GM12874 (cell line): ENCODE measurements around the gene ATRNL1.

ENCODE experiments used
- TF ChIP-seq, protein P1 (sequence below): IDR thresholded peaks from 2 replicates; pipeline ENCODE4 v1.5.1; 2011; ENCODE audit warnings: low read depth, mild to moderate bottlenecking, control low read depth, low read length, moderate library complexity; ENCODE audit not compliant: insufficient read depth

The ATRNL1 gene

DNA sequence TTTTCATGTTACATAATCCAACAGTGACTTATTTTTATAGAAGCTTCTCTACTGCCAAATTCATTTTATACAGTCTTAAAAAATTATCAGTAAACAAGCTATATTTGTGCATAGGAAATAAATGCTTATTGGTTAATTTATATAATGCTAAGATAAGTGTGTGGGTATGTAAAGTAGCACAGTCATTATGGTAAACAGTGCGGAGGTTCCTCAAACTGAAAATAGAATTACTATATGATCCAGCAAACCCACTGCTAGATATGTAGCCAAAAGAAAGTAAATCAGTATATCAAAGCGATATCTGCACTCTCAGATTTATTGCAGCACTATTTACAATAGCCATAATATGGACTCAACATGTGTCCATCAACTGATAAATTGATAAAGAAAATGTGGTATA lies 71.1 kb downstream of the ATRNL1 start:
- TF ChIP-seq, protein P1, sequence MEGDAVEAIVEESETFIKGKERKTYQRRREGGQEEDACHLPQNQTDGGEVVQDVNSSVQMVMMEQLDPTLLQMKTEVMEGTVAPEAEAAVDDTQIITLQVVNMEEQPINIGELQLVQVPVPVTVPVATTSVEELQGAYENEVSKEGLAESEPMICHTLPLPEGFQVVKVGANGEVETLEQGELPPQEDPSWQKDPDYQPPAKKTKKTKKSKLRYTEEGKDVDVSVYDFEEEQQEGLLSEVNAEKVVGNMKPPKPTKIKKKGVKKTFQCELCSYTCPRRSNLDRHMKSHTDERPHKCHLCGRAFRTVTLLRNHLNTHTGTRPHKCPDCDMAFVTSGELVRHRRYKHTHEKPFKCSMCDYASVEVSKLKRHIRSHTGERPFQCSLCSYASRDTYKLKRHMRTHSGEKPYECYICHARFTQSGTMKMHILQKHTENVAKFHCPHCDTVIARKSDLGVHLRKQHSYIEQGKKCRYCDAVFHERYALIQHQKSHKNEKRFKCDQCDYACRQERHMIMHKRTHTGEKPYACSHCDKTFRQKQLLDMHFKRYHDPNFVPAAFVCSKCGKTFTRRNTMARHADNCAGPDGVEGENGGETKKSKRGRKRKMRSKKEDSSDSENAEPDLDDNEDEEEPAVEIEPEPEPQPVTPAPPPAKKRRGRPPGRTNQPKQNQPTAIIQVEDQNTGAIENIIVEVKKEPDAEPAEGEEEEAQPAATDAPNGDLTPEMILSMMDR, result no peak

DNA sequence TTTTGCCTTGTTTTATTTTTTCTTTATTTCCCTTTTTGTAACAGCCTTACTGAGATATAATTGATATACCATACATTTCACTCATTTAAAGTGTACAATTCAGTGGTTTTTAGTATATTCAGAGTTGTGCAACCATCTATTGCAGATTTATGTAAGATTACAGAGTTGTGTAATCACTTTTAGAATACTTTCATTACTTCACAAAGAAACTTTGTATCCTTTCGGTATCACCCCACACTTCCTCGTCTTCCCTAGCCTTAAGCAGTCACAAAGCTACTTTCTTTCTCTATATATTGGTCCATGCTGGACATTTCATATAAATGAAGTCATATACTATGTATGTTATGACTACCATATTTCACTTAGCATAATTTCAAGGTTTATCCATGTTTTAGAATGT lies 74.6 kb downstream of the ATRNL1 start:
- TF ChIP-seq, protein P1, result no peak

DNA sequence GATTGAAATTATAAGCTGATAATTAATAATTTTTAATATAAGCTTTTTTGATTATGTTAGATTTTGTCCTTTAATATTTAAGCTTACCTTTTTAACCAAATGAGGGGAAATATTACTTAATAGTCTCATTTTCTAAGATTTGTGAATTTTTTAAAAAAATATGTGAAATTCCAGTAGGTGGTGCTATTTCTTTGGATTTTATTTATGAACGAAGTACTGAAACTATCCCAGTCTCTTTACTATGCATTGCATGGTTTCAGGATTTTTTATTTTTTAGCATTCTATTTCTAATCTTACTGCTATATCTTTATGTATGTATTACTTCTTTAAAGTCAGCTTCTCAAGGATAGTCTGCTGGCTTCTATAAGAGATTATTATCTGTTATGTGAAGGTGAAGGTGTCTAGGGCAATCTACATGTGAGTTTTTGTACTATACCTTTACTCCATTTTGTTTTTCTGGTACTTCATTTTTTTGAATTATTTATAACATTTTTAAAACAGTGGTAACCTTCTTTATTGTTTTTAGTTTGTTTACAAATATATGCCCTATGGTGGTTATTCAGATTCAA lies 78.3 kb downstream of the ATRNL1 start:
- TF ChIP-seq, protein P1, result no peak

DNA sequence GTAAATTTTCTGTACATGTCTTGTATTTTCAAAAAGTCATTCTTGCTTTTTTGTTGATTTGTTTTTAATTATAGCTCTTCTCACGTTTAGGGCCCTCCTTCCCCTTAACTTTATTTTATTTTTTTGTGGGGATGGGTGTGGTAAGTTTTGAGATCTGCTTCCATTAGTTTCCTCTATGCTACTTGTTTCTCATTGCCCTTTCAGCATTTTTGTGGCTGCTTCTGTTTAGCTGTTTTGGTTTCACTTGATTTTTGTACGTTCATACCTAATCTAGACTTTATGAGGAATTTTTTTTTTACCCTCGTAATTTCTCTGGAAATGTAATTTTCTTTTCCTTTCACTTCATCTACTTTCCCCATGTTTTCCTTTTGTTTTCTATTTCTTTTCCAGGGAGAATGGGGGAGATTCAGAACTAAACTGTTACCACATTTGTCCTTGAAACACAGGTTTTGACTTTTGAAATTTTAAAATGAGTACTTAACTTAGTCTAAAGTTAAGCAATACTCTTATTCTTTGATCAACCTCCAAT lies 80.8 kb downstream of the ATRNL1 start:
- TF ChIP-seq, protein P1, result no peak

DNA sequence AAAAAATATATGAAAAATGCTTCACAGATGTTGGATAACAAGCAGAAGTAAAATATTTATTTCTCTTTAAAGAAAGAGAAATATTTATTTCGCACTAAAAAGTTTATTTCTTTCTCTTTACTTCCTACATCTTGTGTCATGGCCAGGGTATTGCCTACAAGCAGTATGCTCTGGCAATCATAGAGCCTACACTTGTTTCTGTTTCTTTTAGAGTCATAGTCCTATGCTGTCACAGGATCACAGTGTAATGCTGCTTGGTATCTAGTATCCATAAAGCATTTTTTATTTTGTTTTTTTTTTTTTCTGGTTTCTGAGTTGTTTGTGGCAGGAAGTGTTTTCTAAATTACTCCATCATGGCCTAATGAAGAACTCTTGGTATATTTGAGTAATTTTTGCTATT lies 116.0 kb downstream of the ATRNL1 start:
- TF ChIP-seq, protein P1, result no peak

DNA sequence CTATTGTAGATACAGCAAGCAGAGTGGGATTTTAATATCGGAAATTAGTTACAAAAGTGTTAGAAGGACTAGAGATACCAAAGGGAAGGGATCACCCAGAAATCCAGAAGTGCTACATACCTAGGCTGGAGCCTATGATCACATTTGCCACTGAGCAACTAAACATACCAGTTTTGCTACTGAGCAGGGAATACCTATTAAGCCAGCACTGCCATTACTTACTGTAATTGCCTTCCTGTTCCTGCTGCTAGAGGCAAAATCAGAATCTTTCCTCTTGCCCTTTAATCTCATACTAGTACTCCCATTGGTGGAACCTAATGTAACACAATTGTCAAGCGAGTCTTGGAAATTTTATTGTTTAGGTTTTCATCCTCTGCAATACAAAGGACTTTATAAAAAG lies 121.7 kb downstream of the ATRNL1 start:
- TF ChIP-seq, protein P1, result no peak

DNA sequence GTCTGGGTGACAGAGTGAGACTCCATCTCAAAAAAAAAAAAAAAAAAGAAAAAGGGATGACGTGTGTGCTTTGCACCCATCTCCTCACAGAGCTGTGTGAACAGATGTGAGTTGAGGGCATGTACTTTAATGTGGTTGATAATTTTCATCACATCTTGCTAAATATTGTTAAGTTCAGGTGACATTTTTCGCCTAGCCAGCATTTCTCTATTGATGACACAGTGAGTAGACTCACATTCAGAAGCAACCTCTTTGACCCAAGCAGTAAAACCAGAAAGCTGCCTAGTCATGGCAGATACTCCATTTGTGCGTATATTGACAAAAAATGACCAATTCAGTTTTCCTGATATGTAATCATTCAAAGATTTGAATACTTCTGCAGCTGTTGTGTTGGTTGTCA lies 126.0 kb downstream of the ATRNL1 start:
- TF ChIP-seq, protein P1, result no peak
